M059J (cell line): Measurements from ENCODE around the gene ZBTB16. TPM values are rescaled to one million over a fixed set of nuclear protein-coding genes. Genes with fewer than 3 reads are reported as not detected.

ENCODE experiments used
- DNase-seq: peaks from one replicate; pipeline ENCODE4 v3.0.0-alpha.2; 2012; ENCODE audit warnings: low read depth
- total RNA-seq: library from RNA; depleted of rRNA; stranded (reverse); fragments of >200 nt; shearing (Covaris generic); gene quantifications from 2 replicates; pipeline ENCODE4 v1.2.3, GENCODE V29; 2014

Gene ZBTB16
- total RNA-seq, 1 experiment from 2014 or later, result not detected

DNA sequence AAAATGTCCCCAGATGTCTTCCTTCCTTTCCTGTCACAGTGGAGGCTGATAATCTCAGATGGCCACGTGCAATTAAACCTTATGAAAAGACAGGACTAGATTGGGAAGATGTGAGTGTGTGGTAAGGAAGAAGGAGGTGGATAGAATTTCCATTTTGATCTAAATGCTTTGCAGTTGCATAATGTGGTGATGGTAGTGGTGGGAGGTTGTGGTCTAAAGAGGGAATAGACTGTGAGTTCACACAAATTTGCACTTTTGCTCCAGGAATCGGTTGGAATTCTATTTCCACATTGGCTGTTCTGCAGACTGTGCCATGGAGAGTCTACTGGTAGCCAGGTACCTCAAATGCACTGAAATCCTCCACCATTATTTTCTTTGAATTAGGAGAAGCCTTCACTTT is 93.3 kb downstream of the ZBTB16 start:
- no peak for DNase-seq

DNA sequence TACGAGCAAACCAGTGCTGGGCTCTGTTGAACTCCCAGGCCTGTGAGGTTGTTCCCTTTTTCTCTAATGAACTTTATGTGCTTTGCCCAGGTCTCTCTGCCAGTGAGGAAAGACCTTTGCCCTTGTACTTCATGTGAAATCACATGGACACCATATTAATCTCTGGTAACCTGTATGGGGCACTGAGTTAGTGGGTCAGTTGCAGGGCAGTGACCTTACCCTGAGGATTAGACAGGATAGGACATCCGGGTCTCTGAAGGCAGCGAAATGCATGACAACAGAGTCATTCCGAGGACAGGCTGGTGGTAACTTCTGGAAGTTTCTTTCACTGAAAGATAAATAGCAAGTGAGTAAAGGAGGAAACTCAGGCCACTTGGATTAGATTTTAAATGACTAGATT is 93.7 kb downstream of the ZBTB16 start:
- no peak for DNase-seq

DNA sequence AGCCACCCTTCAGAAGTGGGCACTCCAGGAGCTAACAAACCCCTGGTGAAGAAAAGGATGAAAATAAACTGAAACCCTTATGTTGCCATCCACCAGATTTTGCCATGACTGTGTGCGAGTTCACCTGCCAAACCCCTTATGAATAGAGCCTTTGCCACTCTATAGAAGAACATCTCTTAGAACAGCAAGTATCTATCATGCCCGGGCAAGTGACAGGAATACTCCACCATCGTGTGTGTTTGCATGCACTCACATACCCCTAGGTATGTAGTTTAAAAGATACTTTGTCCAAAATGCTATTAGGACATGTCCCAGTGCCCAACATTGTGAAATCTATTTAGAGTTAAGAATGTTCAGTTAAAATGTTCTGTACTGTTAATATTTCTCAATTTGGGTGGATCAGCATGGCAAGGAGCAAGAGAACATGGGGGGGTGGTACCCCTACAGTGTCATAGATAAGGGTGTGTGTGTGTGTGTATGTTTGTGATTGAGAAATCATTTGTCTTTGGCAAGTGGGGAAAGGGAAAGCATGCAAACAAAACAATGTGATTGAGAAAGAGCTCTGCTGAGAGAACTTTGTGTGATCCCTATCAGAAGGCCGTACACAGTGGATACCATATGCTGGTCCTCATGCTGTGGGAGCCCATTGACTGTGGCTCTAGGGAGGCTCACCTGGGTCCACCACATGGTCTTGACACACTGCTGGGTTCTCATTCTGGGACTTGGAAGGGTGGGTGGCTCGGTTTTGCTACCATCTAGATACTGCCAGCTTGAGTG is 94.9 kb downstream of the ZBTB16 start:
- DNase-seq, result no peak

DNA sequence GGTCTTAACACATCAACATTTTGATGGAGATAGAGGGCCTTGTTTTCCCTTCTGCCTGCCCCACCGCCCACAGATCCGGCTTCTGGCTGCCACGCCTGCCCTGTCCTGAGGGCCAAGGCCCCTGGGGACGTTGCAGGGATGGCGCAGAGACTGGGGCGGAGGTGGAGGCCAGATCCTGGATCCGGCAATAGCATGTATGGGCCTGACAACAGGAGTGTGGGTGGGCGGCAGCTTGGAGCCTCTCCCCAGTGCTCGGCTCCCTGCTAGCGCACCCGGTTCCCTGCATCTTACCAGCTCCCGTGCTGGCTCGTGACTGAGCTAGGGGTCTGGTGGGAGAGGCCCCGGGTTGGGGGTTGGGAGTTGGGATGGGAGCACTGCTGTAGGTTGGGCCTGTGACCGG is 95.6 kb downstream of the ZBTB16 start:
- DNase-seq, result no peak

DNA sequence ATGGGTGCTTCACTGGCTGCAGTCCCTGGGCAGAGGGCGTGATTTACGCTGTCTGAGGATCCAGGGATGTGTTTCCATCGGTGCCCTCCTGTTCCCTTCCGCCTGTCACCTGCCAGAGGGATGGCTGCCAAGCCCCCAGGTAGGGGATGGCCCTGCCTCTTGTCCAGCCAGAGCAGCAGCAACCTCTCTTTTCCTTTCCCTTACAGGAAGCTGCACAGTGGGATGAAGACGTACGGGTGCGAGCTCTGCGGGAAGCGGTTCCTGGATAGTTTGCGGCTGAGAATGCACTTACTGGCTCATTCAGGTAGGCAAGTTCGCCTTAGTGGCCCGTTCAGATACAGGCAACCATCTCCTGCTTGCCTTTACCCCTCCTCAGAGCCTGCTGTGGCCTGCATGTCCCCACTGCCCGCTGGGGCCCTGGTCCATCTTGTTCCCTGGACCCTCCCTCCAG is 96.6 kb downstream of the ZBTB16 start:
- no peak for DNase-seq

DNA sequence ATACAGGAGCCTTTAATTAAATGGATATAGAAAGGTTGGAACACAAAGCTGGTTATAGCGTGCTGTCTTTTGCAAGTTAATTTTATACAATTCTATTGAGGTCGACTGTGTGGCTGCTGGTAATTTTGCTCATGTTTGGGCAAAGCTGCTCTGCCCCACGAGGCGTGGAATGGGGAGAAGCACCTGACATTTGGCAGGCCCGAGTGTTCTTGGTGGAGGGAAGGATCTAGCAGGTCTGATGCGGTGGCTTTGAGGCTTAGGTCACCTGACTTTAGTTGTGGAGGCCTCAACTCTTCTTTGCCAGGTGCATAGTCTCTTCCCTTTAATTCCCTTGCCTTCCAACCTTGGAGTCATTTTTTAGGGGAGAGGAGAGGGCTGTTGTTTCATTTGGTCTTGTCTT is 97.3 kb downstream of the ZBTB16 start:
- DNase-seq, result no peak

DNA sequence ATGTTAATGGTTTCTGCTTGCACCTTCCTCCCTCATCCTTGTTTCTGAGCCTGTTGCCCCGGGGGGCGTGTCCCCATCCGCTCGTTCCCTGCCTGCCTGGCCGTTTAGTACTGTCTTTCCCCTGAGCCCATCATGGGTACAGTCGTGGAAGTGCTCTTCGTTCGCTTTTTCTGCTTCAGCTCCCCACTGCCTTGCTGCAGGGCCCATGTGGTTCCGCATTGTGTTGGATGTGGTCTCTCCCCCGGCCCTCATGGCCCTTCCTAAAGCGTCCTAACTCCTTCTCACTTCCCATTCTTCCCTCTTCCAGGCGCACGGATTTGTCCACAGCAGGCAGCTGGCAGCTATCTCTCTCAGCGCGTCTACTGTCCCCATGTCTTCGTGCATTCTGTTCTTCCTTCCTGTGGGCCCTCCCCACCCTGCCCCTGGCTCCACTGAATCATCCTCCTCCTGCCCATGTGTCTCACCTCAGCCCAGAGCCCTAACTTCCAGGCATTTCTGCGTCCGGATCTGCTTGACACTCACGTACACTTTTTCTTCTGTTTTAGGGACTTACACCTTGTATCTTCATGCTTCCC is 98.1 kb downstream of the ZBTB16 start:
- DNase-seq, result no peak

DNA sequence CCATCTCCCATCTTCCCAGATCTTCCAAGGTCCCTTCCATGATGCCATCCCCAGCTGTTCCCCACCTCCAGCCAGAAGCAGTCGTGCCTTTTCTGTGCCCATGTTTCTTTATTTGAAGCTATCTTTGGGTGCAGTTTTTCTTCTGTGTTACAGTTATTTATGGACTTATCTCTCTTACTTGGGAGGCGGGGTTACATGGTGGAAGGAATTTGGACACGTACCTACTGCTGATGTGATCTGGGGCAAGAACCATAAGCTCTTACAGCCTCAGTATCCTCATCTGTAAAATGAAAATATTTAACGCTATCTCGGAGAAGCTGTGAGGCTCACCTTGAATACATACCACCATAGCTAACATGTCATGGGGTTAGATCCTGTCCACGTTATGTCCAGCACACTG is 98.9 kb downstream of the ZBTB16 start:
- no peak for DNase-seq

DNA sequence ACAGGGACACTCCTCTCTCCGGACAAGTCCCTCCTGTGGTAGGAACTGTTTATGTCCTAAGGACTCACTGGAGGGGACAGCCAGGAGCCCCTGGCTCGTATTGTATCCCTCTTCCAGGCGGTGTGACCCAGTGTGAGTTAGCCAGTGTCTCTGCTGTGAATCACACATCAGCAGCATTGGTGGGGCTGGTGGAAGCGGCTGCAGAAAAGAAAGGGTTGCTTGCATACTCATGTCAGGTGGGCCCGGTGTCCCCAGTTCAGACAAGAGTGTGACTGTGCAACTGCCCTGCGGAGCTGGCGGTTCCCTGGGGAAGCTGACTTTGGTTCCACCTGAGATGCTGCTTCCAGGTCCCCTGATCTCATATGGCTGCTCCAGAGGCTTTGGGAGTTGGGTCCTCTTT is 99.4 kb downstream of the ZBTB16 start:
- no peak for DNase-seq

DNA sequence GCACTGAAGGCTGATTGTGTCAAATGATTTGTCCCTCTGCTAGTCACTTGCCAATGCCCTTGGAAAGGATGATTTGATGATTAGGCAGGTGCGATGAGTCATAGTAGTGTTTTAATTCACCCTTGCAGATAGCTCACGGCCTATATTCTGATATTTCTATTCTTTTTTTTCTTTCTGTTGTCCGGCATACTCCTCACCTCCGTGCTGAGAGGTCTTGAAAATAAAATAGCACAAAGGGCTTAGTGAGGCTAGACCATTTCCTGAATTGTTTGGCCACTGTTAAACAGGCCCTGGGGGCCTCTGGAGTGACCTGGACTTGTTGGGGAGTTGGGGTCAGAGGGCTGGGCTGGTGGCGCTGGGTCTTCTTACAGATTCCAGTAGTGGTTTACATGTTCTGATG is 99.8 kb downstream of the ZBTB16 start:
- peak; percentile 26 for DNase-seq

DNA sequence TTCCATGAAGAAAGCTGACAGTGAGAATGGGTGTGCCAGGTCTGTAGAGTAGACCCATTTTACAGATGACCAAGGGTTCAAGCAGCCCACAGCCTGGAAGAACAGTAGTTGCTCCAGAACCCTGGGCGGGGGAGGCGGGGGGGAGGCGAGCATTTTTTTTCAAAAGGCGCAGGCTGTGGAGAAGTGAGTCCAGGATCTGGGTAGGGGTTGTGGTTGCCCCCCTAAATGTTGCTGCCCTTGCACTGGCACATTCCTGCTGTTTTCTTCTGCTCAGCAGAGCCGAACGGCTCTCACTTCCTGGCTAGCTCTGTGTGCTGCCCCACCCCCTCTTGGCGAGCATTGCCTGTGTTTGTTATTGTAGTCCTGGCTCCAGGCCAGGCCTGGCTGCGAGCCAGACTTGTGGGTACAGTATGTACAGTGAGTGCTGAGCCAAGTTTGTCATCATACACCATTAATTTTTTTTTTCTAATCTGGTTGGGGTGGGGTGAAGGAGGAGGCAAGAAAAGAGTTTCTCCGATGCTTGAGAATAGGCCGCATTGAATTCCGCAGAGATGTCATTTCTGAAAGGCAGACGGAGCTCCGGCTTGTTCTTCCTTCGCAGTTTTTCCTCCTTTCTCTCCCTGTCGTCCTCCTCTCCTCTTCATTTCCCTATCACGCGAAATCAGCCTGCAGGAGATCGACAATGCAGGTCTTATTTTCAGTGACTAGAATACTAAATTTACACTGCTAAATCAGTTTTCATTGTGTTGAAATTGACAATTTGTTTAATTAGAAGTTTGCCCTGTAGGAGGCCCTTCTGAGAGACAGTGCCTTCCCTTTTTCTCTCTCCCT is 100.5 kb downstream of the ZBTB16 start:
- peak; percentile 96 for DNase-seq

DNA sequence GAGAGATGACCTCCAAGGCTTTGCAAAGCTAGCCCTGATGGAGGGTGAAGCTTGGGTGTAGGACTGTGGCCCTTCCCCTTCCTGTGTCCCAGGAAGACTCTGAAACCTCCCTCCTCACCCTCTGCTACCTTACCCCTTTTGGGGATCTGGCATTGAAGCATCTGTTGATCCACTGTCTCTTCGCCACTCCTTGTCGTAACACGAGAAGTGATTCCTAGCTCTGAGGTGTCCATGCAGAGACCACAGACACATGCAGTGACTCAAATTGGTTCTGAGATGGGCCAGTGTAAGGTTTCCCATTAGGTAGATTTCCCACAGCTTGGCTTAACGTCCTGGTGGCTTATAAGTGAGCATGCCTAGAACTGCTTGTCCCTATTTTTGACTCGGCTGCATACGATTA is 101.4 kb downstream of the ZBTB16 start:
- peak; percentile 5 for DNase-seq

DNA sequence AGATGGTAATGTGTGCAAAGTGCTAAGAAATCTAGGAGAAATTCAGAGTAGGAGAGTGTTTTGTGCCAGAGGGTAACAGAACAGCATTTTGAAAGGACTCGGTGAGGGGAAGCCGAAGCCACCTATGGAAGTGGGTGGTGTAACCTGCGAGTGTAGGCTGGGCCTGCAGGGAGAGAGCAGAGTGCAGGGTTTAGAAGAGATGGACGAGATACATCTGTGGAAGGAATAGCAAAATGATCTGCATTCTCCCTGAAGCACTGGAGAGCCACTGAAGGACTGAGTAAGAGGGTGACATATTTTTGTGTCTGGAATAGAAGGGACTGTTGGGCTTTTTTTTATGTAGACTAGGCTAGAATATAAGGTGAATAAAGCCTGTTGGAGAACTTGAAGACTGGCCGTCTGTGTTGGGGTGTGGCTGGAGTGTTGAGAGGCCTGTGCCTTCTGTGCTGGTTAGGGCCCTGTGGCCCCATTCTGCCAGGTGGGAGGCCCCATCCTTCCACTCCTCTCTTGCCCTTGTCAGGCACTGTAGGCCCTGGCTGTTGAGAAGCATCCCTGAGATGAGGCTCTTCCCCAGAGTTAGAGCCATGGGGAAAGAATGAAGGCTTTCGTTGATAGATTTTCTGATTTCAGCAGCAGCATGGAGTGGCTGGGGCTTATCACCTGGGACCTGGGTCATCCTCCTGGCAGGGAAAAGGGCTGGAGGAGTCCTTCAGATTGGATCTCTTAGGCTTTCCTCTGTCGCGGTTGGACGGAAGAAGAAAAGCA is 102.2 kb downstream of the ZBTB16 start:
- no peak for DNase-seq

DNA sequence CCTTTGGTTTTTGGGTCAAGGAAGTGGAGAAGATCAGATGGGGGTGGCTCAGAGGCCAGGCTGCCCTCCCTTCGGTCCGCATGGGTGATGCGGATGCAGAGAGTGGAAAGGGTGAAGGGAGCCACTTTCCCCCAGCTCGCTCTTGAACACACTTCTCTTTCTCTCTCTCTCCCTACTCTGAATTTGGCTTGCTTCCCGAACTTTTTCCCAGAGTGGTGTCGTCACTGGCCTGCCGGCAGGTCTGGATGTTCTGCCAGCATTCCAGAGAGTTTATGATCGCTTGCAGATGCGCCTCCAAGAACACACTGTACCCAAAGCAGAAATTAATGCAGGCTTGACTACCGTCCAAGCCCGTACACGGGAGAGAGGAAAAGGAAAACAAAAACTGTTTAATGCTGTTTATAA is 103.2 kb downstream of the ZBTB16 start:
- peak; percentile 96 for DNase-seq

DNA sequence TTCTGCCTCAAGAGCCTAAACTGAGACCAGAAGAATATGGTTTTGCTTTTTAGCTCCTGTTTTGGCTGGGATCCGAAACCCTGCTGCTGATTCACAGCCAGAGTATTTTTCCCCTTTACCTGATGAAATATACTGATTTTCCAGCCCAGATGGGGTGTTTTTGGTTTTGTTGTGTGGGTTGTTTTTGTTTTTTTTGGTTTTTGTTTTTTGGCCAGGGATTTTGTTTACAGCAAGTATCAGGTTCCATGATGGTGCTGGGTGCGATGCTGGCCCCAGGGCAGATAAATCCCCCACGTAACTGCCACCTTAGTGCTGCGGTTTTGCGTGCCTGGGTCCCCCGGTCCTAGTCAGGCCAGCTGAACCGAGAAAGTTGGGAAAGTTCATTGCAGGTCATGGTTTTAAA is 103.7 kb downstream of the ZBTB16 start:
- peak; percentile 69 for DNase-seq

DNA sequence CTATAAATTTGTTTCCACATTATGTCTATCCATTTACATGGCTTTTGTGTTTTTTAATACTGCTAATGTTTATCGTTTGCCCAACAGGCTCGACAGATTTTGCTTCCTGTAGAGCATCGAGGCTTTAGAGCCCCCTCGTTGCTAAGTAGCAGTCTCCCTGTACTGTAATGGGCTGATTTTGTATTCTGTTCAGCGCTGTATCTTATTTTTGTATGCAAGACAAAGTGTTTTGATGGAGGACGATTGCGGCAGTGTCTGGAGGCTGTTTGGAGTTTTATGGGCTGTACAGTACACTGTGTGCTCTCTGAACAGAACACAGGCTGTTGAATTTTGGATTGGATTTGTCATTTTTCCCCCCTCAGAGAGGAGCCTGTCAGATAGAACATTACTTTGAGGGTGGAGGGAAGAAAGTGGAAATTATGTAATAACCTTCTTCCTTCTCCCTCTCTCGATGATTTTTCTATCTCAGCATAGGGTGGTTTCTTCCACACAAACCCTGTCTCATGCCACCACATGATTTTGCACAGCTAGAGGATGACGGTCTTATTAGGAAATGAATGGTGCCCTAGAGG is 104.4 kb downstream of the ZBTB16 start:
- no peak for DNase-seq

DNA sequence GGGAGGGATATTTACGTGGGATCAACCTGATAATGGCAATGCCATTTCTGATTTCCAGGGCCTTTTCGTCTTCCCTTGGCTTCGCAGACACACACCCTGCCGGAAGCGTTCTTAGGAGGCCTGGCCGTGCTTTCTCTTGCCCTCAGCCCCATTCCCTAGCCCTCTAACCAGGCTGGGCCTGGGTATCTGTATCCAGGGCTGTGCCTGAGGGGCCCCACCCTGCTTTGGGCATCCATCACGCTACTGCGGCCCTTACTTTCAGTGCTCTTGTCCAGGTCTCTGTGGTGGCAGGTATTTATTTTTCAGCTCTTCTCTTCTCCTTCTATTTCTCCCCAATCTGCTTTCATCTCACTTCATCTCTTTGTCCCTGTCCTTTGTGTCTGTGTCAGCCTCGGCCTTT is 105.0 kb downstream of the ZBTB16 start:
- no peak for DNase-seq

DNA sequence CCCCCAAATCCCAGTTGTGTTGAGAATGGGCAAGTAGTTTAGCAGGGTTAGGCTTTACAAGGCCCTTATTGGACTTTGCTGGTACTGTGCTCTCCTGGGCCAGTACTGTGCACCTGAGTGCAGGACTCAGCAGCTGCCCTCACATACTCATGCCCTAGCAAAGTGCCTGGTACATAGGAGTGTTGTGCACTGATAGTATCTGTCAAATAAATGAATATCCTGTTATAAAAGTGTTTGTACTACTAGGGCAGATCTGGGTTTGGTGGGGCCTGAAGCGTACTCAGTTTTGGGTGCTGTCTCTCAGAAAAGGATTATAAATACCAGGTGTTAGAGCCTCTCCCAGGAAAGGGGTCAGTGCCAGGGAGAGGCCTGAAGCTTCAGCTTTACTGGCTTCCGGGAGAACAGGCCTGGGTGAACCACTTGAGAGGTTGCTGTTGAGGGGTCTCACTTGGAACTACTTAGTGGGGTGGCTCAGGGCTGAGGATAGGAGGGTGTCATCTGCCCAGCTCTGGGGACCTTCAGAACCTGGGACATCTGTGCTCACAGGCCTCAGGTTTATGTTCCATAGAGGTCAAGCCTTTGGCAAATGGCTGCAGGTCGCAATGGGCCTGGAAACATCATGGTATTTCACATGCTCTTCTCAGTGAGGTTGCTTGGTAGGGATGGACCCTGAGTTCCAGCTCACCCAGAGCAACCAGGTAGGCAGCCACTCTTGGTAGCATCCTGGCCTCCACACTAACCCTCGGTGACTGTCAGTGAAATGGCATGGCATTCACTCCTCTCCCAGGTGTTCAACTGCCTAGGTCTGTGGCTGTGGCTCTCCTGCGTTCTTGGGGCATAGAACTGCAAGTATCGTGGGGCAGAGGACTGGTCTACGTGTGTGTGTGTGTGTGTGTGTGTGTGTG is 106.1 kb downstream of the ZBTB16 start:
- no peak for DNase-seq

DNA sequence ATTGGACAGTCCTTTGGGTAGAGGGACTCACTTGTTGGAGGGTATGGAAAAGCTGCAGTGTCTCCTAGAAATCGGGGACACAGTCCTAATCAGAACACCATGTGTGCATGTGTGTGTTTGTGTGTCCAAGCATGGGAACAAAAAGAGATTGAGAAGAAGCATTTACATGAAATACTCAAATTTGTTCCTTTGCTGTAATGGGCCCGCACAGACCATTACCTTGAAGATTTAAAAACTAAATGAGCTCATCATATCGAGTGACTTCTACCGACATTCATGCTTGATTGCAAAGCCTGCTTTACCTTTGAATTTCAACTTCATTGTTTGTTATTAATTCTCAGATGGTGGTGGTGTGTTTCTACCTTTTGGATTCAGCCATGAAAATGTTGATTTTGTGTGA is 106.9 kb downstream of the ZBTB16 start:
- DNase-seq, result no peak

DNA sequence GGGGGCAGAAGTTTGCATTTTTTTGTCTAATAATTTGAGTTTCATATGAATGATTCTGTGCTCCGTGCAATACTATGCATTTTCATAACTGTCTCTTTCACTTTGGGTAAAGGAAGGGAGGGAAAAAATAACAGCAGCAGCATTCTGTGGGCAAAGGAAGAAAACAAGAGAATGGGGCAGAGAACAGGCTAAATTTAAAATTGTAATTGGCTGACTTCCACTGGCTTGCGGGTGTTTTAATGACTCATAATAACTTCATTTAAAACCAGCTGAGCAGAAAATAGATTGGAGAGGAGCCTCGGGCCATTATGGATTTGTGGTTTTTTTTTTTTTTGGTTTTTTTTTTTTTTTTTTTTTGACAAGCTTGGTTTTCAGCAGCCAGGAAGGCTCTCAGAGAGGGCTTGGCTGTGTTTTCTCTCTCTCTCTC is 107.4 kb downstream of the ZBTB16 start:
- peak; percentile 87 for DNase-seq

DNA sequence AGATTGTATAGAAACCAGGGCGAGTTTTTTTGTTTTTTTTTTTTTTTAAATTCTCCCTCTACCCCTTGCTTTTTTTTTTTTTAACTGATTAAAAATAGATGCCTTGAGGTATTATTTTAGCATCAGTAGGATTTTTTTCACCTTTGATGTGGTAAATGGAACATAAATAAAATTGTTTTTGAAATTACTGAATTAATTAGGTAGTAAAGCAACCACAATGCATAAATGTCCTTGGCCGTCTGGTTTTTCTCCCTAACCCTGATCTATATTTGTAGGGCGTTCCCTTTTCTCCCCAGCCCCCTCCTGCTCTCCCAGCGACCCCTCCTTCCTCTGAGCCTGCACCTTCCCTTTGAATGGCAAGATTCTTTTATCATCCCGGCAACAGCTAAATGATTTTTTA is 107.8 kb downstream of the ZBTB16 start:
- DNase-seq, result no peak
